Subcutaneous abdominal adipose tissue (tissue), 5 donors: ENCODE measurements around the gene TMTC4.

Experiments used
- H3K27ac ChIP-seq: one replicate; pipeline ENCODE4 v1.7.0; 2013; ENCODE audit warnings: low read depth, mild to moderate bottlenecking, inconsistent platforms, low read length, moderate library complexity
- H3K27me3 ChIP-seq, 5 donors: one replicate each; pipeline ENCODE4 v1.7.0; 2013; ENCODE audit warnings: low read length in 5 of 5, inconsistent platforms in 1 of 5; ENCODE audit not compliant: control insufficient read depth in 5 of 5, insufficient read depth in 4 of 5
- H3K36me3 ChIP-seq, 5 donors: one replicate each; pipeline ENCODE4 v1.7.0; 2013; ENCODE audit warnings: low read length in 5 of 5; ENCODE audit not compliant: control insufficient read depth in 5 of 5, insufficient read depth in 5 of 5
- H3K4me1 ChIP-seq, 5 donors: one replicate each; pipeline ENCODE4 v1.7.0; 2013; ENCODE audit warnings: low read length in 5 of 5, mild to moderate bottlenecking in 3 of 5, moderate library complexity in 1 of 5; ENCODE audit not compliant: control insufficient read depth in 5 of 5, insufficient read depth in 5 of 5
- H3K4me3 ChIP-seq, 5 donors: one replicate each; pipeline ENCODE4 v1.7.0; 2013; ENCODE audit warnings: low read length in 5 of 5, low read depth in 1 of 5
- H3K9ac ChIP-seq, 5 donors: one replicate each; pipeline ENCODE4 v1.7.0; 2013; ENCODE audit warnings: low read length in 5 of 5, mild to moderate bottlenecking in 4 of 5, moderate library complexity in 3 of 5
- H3K9me3 ChIP-seq, 5 donors: one replicate each; pipeline ENCODE4 v1.7.0; 2013; ENCODE audit warnings: low read length in 5 of 5; ENCODE audit not compliant: control insufficient read depth in 5 of 5
- donor health status: healthy.
- donor health status: healthy.
- donor health status: healthy.
- donor health status: healthy.
- donor health status: healthy.

The TMTC4 gene

DNA sequence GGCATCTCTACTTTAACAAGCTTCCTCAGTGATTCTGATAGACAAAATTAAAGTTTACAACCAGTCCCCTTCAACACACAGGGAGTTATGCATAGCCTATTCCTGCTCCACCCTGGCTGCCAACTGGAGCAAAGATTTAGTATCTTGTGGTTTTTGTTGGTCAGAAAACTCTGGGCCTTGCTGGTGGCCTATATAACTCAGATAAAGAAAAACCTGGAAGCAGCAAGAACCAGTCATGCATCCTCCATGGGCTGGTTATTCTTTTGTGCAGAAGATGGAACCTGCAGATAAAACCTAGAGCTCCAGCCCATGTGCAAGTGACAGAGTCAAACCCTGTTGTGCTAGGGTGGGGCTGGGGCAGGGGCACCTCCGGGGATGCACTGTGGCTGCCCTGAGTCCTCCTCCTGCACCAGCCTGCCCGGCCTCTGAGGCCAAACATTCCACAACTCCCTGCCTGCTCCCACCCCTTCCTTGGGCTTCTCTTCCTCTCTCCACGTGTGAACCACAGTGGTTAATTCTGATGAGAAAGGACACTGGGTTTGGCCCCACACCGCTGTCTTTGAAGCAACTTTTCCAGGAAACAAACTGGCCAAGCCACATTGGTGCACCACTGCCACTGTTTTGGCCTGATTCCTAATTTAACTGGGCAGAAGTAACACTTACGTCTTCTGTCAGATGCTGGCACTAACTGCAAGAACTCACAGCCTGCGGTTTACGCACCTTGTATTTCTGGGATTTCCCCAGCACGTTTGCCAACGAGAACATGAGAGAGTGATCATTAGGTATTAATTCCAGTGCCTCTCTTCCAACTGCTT is 62.7 kb downstream of the TMTC4 start:
- no peak overlapping the region for H3K4me3 ChIP-seq
- no peak overlapping the region for H3K27ac ChIP-seq
- H3K36me3 ChIP-seq, result peaks cover 4 to 19% (median 8%) of the 10 kb centered on the region in 5 donors
- peaks cover 0 to 3% (median 0%) of the 10 kb centered on the region in 5 donors for H3K4me1 ChIP-seq
- no peak overlapping the region for H3K9ac ChIP-seq
- H3K27me3 ChIP-seq, result no peaks in the 10 kb centered on the region
- H3K9me3 ChIP-seq, result no peaks in the 10 kb centered on the region

- H3K9ac ChIP-seq, result no peak overlapping the region
- no peaks in the 10 kb centered on the region for H3K27me3 ChIP-seq
- H3K4me1 ChIP-seq, result peaks cover 0 to 3% (median 0%) of the 10 kb centered on the region in 5 donors
- H3K9me3 ChIP-seq, result no peaks in the 10 kb centered on the region
- no peak overlapping the region for H3K27ac ChIP-seq
- no peak overlapping the region for H3K4me3 ChIP-seq
- peaks cover 8 to 22% (median 9%) of the 10 kb centered on the region in 5 donors for H3K36me3 ChIP-seq
Measured at GRCh38 chr13:100610391-100611347, 63.9 kb downstream of the TMTC4 start.

GRCh38 chr13:100608906-100609305 is 65.7 kb downstream of the TMTC4 start:
- Histone ChIP-seq H3K9me3 (no peaks in the 10 kb centered on the region), H3K36me3 (peaks cover 8 to 22% (median 11%) of the 10 kb centered on the region in 5 donors), H3K4me3 (no peak overlapping the region), H3K9ac (no peak overlapping the region), H3K27ac (no peak overlapping the region), H3K4me1 (peaks cover 0 to 3% (median 0%) of the 10 kb centered on the region in 5 donors), H3K27me3 (no peaks in the 10 kb centered on the region)

GRCh38 chr13:100608489-100608888 is 66.1 kb downstream of the TMTC4 start:
- Histone ChIP-seq H3K9ac (no peak overlapping the region), H3K4me3 (no peak overlapping the region), H3K27me3 (no peaks in the 10 kb centered on the region), H3K9me3 (no peaks in the 10 kb centered on the region), H3K4me1 (peaks cover 0 to 3% (median 0%) of the 10 kb centered on the region in 5 donors), H3K27ac (no peak overlapping the region), H3K36me3 (peaks cover 8 to 22% (median 11%) of the 10 kb centered on the region in 5 donors)

GRCh38 chr13:100604918-100605710 is 69.5 kb downstream of the TMTC4 start:
- Histone ChIP-seq H3K36me3 (peaks cover 4 to 12% (median 6%) of the 10 kb centered on the region in 5 donors), H3K9ac (no peak overlapping the region), H3K27ac (no peak overlapping the region), H3K4me1 (peaks cover 0 to 7% (median 5%) of the 10 kb centered on the region in 5 donors), H3K9me3 (no peaks in the 10 kb centered on the region), H3K27me3 (no peaks in the 10 kb centered on the region), H3K4me3 (no peak overlapping the region)

GRCh38 chr13:100602493-100603111 is 72.0 kb downstream of the TMTC4 start:
- Histone ChIP-seq H3K4me3 (no peak overlapping the region), H3K27ac (no peak overlapping the region), H3K27me3 (no peaks in the 10 kb centered on the region), H3K9ac (no peak overlapping the region), H3K4me1 (peaks cover 0 to 6% (median 4%) of the 10 kb centered on the region in 5 donors), H3K9me3 (no peaks in the 10 kb centered on the region), H3K36me3 (peaks cover 2 to 5% (median 4%) of the 10 kb centered on the region in 5 donors)

DNA sequence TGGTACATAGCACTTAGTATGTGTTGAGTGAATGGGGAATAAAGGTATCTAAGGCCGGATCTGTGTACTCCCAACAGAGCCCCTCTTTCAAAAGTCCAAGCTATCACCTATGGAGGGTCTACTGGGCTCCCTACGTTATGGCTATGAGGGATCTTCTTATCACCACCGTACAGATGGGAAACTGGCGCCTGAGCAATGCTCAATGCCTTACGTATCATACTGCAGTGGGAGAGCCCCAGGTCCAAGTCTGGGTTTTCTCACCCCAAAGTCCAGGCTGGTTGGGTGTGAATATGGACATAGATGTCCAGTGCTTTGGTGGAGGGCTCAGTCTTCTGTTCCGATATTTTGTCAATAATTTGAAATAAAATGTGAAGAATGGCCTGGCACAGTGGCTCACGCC is 72.9 kb downstream of the TMTC4 start:
- Histone ChIP-seq H3K27me3 (no peaks in the 10 kb centered on the region), H3K27ac (no peak overlapping the region), H3K4me3 (no peak overlapping the region), H3K9ac (no peak overlapping the region), H3K4me1 (peaks cover 0 to 6% (median 4%) of the 10 kb centered on the region in 5 donors), H3K9me3 (no peaks in the 10 kb centered on the region), H3K36me3 (peaks cover 2 to 4% (median 3%) of the 10 kb centered on the region in 5 donors)

DNA sequence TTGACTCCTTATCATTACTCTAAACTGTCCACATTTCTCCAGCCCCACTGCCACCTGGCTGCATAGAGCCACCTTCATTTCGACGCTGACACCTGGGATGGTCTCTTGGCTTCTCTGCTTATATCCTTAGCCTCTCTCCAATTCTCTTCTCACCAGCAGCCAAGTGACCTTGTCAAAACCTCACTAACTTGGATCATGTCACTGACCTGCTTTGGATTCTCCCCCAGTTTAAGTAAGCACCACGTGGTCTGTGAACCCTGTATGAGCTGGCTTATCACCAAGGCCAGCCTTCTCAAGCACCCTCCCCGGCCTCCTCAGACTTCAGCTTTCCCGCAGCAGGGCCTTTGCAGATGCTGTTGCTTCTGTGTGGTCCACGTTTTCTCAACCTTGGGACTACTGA is 73.7 kb downstream of the TMTC4 start:
- H3K9ac ChIP-seq, result no peak overlapping the region
- no peaks in the 10 kb centered on the region for H3K27me3 ChIP-seq
- no peak overlapping the region for H3K4me3 ChIP-seq
- no peak overlapping the region for H3K27ac ChIP-seq
- peaks cover 0 to 2% (median 0%) of the 10 kb centered on the region in 5 donors for H3K36me3 ChIP-seq
- no peaks in the 10 kb centered on the region for H3K9me3 ChIP-seq
- peaks cover 0 to 6% (median 4%) of the 10 kb centered on the region in 5 donors for H3K4me1 ChIP-seq

DNA sequence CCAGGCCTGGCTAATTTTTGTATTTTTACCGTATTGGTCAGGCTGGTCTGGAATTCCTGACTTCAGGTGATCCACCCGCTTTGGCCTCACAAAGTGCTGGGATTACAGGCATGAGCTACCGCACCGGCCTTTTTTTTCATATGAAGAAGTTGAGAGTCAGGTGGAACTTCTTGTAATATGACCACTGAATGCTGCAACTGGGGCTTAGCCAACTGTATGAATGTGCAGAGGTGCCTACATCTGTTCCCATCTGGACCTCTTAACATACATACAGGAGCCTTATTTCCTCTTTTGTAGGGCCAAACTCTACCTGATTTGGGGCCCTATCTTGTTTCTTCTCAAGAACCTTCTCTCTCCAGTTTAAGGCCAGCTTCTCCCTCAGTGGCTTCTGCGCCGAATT is 74.1 kb downstream of the TMTC4 start:
- peaks cover 0 to 6% (median 4%) of the 10 kb centered on the region in 5 donors for H3K4me1 ChIP-seq
- no peaks in the 10 kb centered on the region for H3K27me3 ChIP-seq
- H3K27ac ChIP-seq, result no peak overlapping the region
- peaks cover 0 to 2% (median 0%) of the 10 kb centered on the region in 5 donors for H3K36me3 ChIP-seq
- no peak overlapping the region for H3K9ac ChIP-seq
- no peaks in the 10 kb centered on the region for H3K9me3 ChIP-seq
- H3K4me3 ChIP-seq, result no peak overlapping the region
